GM23338 (cell line): ENCODE results near the gene RPS6KA1. TPM values are rescaled to one million over a fixed set of nuclear protein-coding genes. Genes with fewer than 3 reads are reported as not detected.

Experiments
- CREB1 ChIP-seq: fragments of 250-450 bp; sonication (Bioruptor Pico); IDR thresholded peaks from 2 replicates; pipeline ENCODE4 v1.5.0; 2020; ENCODE audit warnings: low read depth, mild to moderate bottlenecking, moderate library complexity
- EZH2 ChIP-seq: fragments of 200-600 bp; sonication (generic); IDR thresholded peaks from one replicate; pipeline ENCODE4 v1.8.0; 2017; ENCODE audit warnings: antibody characterized with exemption, mild to moderate bottlenecking, low read depth; ENCODE audit not compliant: unreplicated experiment
- EZH2phosphoT487 ChIP-seq: fragments of 200-600 bp; sonication (generic); IDR thresholded peaks from one replicate; pipeline ENCODE4 v1.8.1; 2018; ENCODE audit warnings: antibody characterized with exemption; ENCODE audit not compliant: unreplicated experiment
- NANOG ChIP-seq: IDR thresholded peaks from 2 replicates; pipeline ENCODE4 v1.6.1; 2016; ENCODE audit warnings: antibody characterized with exemption, borderline replicate concordance
- POLR2AphosphoS5 ChIP-seq: IDR thresholded peaks from 2 replicates; pipeline ENCODE4 v1.6.1; 2016; ENCODE audit warnings: antibody characterized with exemption, low read depth
- STAT1 ChIP-seq: IDR thresholded peaks from one replicate; pipeline ENCODE4 v1.6.1; 2016; ENCODE audit warnings: antibody characterized with exemption; ENCODE audit not compliant: unreplicated experiment
- ZNF114 ChIP-seq: fragments of 250-450 bp; sonication (Bioruptor Pico); IDR thresholded peaks from 2 replicates; pipeline ENCODE4 v1.5.0; 2020; ENCODE audit warnings: mild to moderate bottlenecking, moderate library complexity
- polyA plus RNA-seq: library from polyadenylated mRNA; unstranded; fragments of >200 nt; fragmentation: Nextera tagmentation; extraction: Ambion mirVana; gene quantifications from 2 replicates; pipeline ENCODE4 v1.2.1, GENCODE V29; 2016
- total RNA-seq: library from RNA; depleted of rRNA; stranded (reverse); fragments of >200 nt; shearing (Covaris generic); gene quantifications from 2 replicates; pipeline ENCODE4 v1.2.3, GENCODE V29; 2014
- TF ChIP-seq, protein P1 (sequence below): fragments of 250-450 bp; sonication (Bioruptor Pico); IDR thresholded peaks from 2 replicates; pipeline ENCODE4 v1.5.0; 2020; ENCODE audit warnings: mild to moderate bottlenecking, moderate library complexity
- TF ChIP-seq, protein P2 (sequence below), 2 experiments: fragments of 200-600 bp in 1 of 2; sonication (generic) in 1 of 2; conservative IDR thresholded peaks; 2 replicates each; pipeline versions ENCODE4 v1.5.1 to v1.6.1; 2016 to 2017; ENCODE audit warnings: antibody characterized with exemption in 2 of 2, low read depth in 2 of 2, mild to moderate bottlenecking in 2 of 2, moderate library complexity in 1 of 2

RPS6KA1 gene
- total and polyA plus RNA-seq, 2 experiments from 2014 or later = 28.3 to 68.6 TPM

DNA sequence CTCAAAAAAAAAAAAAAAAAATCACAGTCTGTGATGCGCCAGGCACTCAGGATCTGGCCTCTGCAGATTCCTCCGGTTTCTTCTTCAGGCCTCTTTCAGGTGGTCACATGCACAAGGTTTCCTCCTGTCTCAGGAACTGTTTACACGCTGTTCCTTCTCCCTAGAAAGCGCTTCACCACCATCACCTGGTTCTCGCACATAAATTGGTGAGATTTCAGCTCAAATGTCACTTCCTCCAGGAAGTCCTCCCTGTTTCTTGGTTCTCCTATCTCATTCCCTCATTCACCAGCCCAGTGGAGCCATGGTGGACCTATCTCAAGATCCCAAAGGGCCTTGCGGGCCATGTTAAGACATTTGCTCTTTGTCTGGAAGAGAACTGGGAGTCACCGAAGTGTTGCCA, 30.7 kb upstream of the RPS6KA1 start (continued):
- TF ChIP-seq, protein P1, sequence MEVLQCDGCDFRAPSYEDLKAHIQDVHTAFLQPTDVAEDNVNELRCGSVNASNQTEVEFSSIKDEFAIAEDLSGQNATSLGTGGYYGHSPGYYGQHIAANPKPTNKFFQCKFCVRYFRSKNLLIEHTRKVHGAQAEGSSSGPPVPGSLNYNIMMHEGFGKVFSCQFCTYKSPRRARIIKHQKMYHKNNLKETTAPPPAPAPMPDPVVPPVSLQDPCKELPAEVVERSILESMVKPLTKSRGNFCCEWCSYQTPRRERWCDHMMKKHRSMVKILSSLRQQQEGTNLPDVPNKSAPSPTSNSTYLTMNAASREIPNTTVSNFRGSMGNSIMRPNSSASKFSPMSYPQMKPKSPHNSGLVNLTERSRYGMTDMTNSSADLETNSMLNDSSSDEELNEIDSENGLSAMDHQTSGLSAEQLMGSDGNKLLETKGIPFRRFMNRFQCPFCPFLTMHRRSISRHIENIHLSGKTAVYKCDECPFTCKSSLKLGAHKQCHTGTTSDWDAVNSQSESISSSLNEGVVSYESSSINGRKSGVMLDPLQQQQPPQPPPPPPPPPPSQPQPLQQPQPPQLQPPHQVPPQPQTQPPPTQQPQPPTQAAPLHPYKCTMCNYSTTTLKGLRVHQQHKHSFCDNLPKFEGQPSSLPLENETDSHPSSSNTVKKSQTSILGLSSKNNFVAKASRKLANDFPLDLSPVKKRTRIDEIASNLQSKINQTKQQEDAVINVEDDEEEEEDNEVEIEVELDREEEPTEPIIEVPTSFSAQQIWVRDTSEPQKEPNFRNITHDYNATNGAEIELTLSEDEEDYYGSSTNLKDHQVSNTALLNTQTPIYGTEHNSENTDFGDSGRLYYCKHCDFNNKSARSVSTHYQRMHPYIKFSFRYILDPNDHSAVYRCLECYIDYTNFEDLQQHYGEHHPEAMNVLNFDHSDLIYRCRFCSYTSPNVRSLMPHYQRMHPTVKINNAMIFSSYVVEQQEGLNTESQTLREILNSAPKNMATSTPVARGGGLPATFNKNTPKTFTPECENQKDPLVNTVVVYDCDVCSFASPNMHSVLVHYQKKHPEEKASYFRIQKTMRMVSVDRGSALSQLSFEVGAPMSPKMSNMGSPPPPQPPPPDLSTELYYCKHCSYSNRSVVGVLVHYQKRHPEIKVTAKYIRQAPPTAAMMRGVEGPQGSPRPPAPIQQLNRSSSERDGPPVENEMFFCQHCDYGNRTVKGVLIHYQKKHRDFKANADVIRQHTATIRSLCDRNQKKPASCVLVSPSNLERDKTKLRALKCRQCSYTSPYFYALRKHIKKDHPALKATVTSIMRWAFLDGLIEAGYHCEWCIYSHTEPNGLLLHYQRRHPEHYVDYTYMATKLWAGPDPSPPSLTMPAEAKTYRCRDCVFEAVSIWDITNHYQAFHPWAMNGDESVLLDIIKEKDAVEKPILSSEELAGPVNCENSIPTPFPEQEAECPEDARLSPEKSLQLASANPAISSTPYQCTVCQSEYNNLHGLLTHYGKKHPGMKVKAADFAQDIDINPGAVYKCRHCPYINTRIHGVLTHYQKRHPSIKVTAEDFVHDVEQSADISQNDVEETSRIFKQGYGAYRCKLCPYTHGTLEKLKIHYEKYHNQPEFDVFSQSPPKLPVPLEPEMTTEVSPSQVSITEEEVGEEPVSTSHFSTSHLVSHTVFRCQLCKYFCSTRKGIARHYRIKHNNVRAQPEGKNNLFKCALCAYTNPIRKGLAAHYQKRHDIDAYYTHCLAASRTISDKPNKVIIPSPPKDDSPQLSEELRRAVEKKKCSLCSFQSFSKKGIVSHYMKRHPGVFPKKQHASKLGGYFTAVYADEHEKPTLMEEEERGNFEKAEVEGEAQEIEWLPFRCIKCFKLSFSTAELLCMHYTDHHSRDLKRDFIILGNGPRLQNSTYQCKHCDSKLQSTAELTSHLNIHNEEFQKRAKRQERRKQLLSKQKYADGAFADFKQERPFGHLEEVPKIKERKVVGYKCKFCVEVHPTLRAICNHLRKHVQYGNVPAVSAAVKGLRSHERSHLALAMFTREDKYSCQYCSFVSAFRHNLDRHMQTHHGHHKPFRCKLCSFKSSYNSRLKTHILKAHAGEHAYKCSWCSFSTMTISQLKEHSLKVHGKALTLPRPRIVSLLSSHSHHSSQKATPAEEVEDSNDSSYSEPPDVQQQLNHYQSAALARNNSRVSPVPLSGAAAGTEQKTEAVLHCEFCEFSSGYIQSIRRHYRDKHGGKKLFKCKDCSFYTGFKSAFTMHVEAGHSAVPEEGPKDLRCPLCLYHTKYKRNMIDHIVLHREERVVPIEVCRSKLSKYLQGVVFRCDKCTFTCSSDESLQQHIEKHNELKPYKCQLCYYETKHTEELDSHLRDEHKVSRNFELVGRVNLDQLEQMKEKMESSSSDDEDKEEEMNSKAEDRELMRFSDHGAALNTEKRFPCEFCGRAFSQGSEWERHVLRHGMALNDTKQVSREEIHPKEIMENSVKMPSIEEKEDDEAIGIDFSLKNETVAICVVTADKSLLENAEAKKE = no peak
- no peak for TF ChIP-seq ZNF114 (CRISPR knock-in tag)
- no peak for TF ChIP-seq CREB1 (CRISPR knock-in tag)
- no peak for TF ChIP-seq EZH2phosphoT487
- TF ChIP-seq, protein P2, sequence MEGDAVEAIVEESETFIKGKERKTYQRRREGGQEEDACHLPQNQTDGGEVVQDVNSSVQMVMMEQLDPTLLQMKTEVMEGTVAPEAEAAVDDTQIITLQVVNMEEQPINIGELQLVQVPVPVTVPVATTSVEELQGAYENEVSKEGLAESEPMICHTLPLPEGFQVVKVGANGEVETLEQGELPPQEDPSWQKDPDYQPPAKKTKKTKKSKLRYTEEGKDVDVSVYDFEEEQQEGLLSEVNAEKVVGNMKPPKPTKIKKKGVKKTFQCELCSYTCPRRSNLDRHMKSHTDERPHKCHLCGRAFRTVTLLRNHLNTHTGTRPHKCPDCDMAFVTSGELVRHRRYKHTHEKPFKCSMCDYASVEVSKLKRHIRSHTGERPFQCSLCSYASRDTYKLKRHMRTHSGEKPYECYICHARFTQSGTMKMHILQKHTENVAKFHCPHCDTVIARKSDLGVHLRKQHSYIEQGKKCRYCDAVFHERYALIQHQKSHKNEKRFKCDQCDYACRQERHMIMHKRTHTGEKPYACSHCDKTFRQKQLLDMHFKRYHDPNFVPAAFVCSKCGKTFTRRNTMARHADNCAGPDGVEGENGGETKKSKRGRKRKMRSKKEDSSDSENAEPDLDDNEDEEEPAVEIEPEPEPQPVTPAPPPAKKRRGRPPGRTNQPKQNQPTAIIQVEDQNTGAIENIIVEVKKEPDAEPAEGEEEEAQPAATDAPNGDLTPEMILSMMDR (conservative IDR thresholded peaks at IDR 0.05; ENCODE audit: low read depth in 2 of 2) = no peak
- TF ChIP-seq POLR2AphosphoS5 = no peak
- no peak for TF ChIP-seq EZH2
- TF ChIP-seq NANOG = no peak
- TF ChIP-seq STAT1 = no peak
